Measurements from ENCODE around the gene ACTG2.

DNA sequence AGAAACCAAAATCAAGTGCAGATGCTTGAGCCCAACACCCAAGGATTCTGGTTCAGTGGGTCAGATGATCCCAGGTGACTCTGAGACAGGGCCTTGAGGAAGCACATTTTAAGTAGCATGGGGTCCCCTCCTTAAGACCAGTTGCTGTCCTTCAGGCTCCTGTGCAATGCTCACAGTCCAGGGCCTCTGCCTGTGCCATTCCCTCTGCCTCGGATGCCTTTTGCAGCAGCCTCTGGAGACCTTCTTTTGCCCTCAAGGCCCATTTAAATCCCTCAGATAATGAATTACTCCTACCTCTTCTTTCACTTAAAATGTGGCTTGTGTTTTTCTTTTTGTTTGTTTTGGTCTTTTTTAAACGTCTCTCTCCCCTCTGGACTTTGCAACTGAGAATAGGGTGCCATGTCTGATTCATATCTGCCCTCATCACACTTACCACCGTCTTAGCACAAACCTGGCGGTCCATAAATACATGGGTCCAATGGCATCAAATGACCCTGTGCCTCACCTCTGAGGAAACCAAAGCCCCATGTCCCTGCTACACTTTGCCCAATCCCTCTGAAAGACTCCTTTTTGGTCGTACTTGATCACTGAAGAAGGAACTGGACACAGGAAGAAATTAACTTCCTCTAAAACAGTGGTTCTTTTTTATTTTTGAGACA, 14.2 kb downstream of the ACTG2 start:
- TF ChIP-seq, protein P1, sequence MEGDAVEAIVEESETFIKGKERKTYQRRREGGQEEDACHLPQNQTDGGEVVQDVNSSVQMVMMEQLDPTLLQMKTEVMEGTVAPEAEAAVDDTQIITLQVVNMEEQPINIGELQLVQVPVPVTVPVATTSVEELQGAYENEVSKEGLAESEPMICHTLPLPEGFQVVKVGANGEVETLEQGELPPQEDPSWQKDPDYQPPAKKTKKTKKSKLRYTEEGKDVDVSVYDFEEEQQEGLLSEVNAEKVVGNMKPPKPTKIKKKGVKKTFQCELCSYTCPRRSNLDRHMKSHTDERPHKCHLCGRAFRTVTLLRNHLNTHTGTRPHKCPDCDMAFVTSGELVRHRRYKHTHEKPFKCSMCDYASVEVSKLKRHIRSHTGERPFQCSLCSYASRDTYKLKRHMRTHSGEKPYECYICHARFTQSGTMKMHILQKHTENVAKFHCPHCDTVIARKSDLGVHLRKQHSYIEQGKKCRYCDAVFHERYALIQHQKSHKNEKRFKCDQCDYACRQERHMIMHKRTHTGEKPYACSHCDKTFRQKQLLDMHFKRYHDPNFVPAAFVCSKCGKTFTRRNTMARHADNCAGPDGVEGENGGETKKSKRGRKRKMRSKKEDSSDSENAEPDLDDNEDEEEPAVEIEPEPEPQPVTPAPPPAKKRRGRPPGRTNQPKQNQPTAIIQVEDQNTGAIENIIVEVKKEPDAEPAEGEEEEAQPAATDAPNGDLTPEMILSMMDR (IDR thresholded peaks at IDR 0.05; ENCODE audit: poor library complexity): no peak
- no peak for TF ChIP-seq EZH2 (IDR thresholded peaks at IDR 0.05; ENCODE audit: borderline replicate concordance)

Data from hepatocyte (in vitro differentiated cells).